Psoas muscle (tissue), 8 donors: ENCODE data around the gene NHP2. TPM values are rescaled to one million over a fixed set of nuclear protein-coding genes. Genes with fewer than 3 reads are reported as not detected.

ENCODE experiments used
- ATAC-seq, 4 donors: fragments of 200-7000 bp; cut with Tn5 transposase; one replicate each; pipeline ENCODE4 v1.9.1; 2020; ENCODE audit warnings: moderate library complexity in 3 of 4, mild to moderate bottlenecking in 2 of 4
- DNase-seq, 2 donors: peaks; one replicate each; pipeline ENCODE4 v3.0.0-alpha.2; 2020
- H3K27ac ChIP-seq: fragments of 200-600 bp; one replicate; pipeline ENCODE4 v1.8.0; 2022
- H3K27me3 ChIP-seq, 3 donors: fragments of 200-600 bp in 1 of 3; one replicate each; pipeline versions ENCODE4 v1.6.1 to v1.8.0; 2013 to 2022; ENCODE audit warnings: low read length in 2 of 3, mild to moderate bottlenecking in 2 of 3, moderate library complexity in 1 of 3; ENCODE audit not compliant: insufficient read depth in 3 of 3
- H3K36me3 ChIP-seq, 2 donors: fragments of 200-600 bp in 1 of 2; one replicate each; pipeline versions ENCODE4 v1.6.1 to v1.8.0; 2013 to 2022; ENCODE audit warnings: low read depth in 1 of 2, mild to moderate bottlenecking in 1 of 2, moderate library complexity in 1 of 2; ENCODE audit not compliant: insufficient read depth in 1 of 2
- H3K4me1 ChIP-seq: fragments of 200-600 bp; one replicate; pipeline ENCODE4 v1.8.0; 2022
- H3K4me3 ChIP-seq: fragments of 200-600 bp; one replicate; pipeline ENCODE4 v1.8.0; 2022; ENCODE audit warnings: mild to moderate bottlenecking
- H3K9me3 ChIP-seq: fragments of 200-600 bp; one replicate; pipeline ENCODE4 v1.8.0; 2022
- CTCF ChIP-seq: fragments of 200-600 bp; IDR thresholded peaks from one replicate; pipeline ENCODE4 v1.8.0; 2022; ENCODE audit warnings: antibody characterized with exemption
- WGBS, 3 donors: extraction: QIAGEN DNeasy Blood & Tissue Kit; methylation state at CpG; one replicate each; pipeline versions ENCODE4 v1.1.6 to v1.1.7; 2013; 5-methylcytosine and 5-hydroxymethylcytosine counted together
- intact Hi-C, 2 donors: fragments of 100-400 bp; cut with DNase I; formaldehyde crosslinking; loops; one replicate each; pipeline versions ENCODE4 v1.11.0 to v1.14.2; 2022
- polyA plus RNA-seq, 3 donors: library from polyadenylated mRNA; stranded (reverse); fragments of 200-250 nt; gene quantifications; one replicate each; pipeline ENCODE4 v1.2.3, GENCODE V29; 2013
- total RNA-seq, 4 donors: library from RNA; stranded (reverse); fragmentation: NEBNext Ultra II Directional in 2 of 4; extraction: Animal tissue kit (Norgen Biotek cat#: 25700) in 2 of 4; gene quantifications; one replicate each; pipeline versions ENCODE4 v1.2.1 to v1.2.4, GENCODE V29; 2021 to 2023
- donor health status: healthy with polysubstance abuse.
- donor health status: DM: no; HTN: no; CAD: no; lungs with moderate emphysema.
- donor health status: Bipolar disorder and iron deficiency.
- donor health status: healthy.
- donor health status: DM: yes; HTN: yes; CAD: no.
- donor health status: DM: no; HTN: no; CAD: no.
- donor health status: DM: no; HTN: no; CAD: no.
- donor health status: DM: yes; HTN: yes; CAD: no.

The NHP2 gene
- total and polyA plus RNA-seq, 7 donors, result 86.9 to 301 (median 131) TPM

- ATAC-seq, result no peak
Measured at GRCh38 chr5:178170455-178170854, 16.8 kb upstream of the NHP2 start.

GRCh38 chr5:178165581-178165980 lies 11.9 kb upstream of the NHP2 start:
- DNase-seq (no peak), ATAC-seq (no peak)
- H3K27me3 ChIP-seq, result peaks cover 0 to 12% (median 6%) of the 10 kb centered on the region in 3 donors
- no peak for TF ChIP-seq CTCF
- no peak overlapping the region for H3K27ac ChIP-seq
- H3K4me1 ChIP-seq, result peaks cover 4% of the 10 kb centered on the region
- H3K36me3 ChIP-seq, result no peaks in the 10 kb centered on the region
- intact Hi-C loops, result loop anchor here in 1 of 2 donors (2.0 kb wide), 1 partner anchor 89 kb away; no protein-coding TSS in a partner anchor
- 32 to 40% (median 38%) methylated on average over 38 of the region's 38 CpGs for WGBS, 3 donors
- no peaks in the 10 kb centered on the region for H3K9me3 ChIP-seq
- H3K4me3 ChIP-seq, result no peak overlapping the region

More at GRCh38 chr5:178170455-178170854, 16.8 kb upstream of the NHP2 start:
- Histone ChIP-seq H3K36me3 (no peaks in the 10 kb centered on the region), H3K9me3 (no peaks in the 10 kb centered on the region), H3K4me3 (no peak overlapping the region), H3K4me1 (no peaks in the 10 kb centered on the region), H3K27me3 (peaks cover 0 to 12% (median 3%) of the 10 kb centered on the region in 3 donors), H3K27ac (no peak overlapping the region)
- TF ChIP-seq CTCF, result no peak
- WGBS, 3 donors, result 82 to 84% (median 83%) methylated on average over 2 of the region's 2 CpGs
- intact Hi-C loops, result no loop called here
- DNase-seq, result no peak

- TF ChIP-seq CTCF, result peak; percentile 99
- Histone ChIP-seq H3K4me1 (peaks cover 4% of the 10 kb centered on the region), H3K27ac (no peak overlapping the region), H3K27me3 (peaks cover 0 to 12% (median 6%) of the 10 kb centered on the region in 3 donors), H3K36me3 (no peaks in the 10 kb centered on the region), H3K9me3 (no peaks in the 10 kb centered on the region), H3K4me3 (peak overlapping the region; percentile 44)
- 7 to 11% (median 9%) methylated on average over 29 to 33 of the region's 33 CpGs for WGBS, 3 donors
- intact Hi-C loops, result loop anchor here (1.0 to 2.0 kb wide), 3 partner anchors 49 to 88 kb away; no protein-coding TSS in a partner anchor
- DNase-seq (peak; percentile 85 to 91), ATAC-seq (peak; percentile 99 to 100 (median 99))
Measured at GRCh38 chr5:178163772-178164735, 10.4 kb upstream of the NHP2 start.

- peaks cover 0 to 12% (median 6%) of the 10 kb centered on the region in 3 donors for H3K27me3 ChIP-seq
- DNase-seq (no peak), ATAC-seq (no peak)
- intact Hi-C loops, result loop anchor here in 1 of 2 donors (2.0 kb wide), 1 partner anchor 48 kb away; no protein-coding TSS in a partner anchor
- no peaks in the 10 kb centered on the region for H3K9me3 ChIP-seq
- 60 to 72% (median 69%) methylated on average over 9 of the region's 9 CpGs for WGBS, 3 donors
- no peak for TF ChIP-seq CTCF
- no peak overlapping the region for H3K27ac ChIP-seq
- H3K4me3 ChIP-seq, result no peak overlapping the region
- H3K36me3 ChIP-seq, result no peaks in the 10 kb centered on the region
- peaks cover 4% of the 10 kb centered on the region for H3K4me1 ChIP-seq
Measured at GRCh38 chr5:178162481-178162880, 8.8 kb upstream of the NHP2 start.
